ENCODE measurements around the gene HES2.

GRCh38 chr1:6419397-6419803, 319 bp downstream of the HES2 start:
- TF ChIP-seq POLR2AphosphoS5 (IDR thresholded peaks at IDR 0.05) (no peak), CTCF (IDR thresholded peaks at IDR 0.05 in 8 of 11, conservative IDR thresholded peaks at IDR 0.05 in 3 of 11) (no peak)

All from spleen (tissue), 7 donors.